HepG2 (cell line): Measurements from ENCODE around the gene CFAP46. TPM values are rescaled to one million over a fixed set of nuclear protein-coding genes. Genes with fewer than 3 reads are reported as not detected.

Source experiments
- ATAC-seq: fragments of 200-7000 bp; cut with Tn5 transposase; 3 replicates; pipeline ENCODE4 v1.9.1; 2020; ENCODE audit warnings: mild to moderate bottlenecking, moderate library complexity
- BruUV-seq: library from RNA; stranded (reverse); fragments of 400-500 nt; replicated peaks from 2 replicates; lab custom pipeline; 2021; lab: Mats Ljungman, UMichigan
- CTCF ChIA-PET: fragments of 300-600 bp; formaldehyde crosslinking; extraction: SDS; loops from one replicate; lab custom pipeline; 2021; ENCODE audit warnings: low total read pairs, inconsistent platforms, low intra/inter-chr PET ratio; lab: Yijun Ruan, JAX
- POLR2A ChIA-PET: fragments of 350-600 bp; sonication (Branson Sonifier 250); formaldehyde crosslinking; loops from one replicate; lab custom pipeline; 2020; ENCODE audit warnings: antibody characterized with exemption, inconsistent platforms; lab: Yijun Ruan, JAX
- DNase-seq: peaks from one replicate; pipeline ENCODE4 v3.0.0-alpha.2; 2015; ENCODE audit warnings: low spot score
- FAIRE-seq: peaks from 3 replicates; lab custom pipeline; 2011; peaks lifted over from hg19 to GRCh38; lab: Jason Lieb, UNC
- H2AFZ ChIP-seq: one replicate; pipeline ENCODE4 v1.6.1; 2011; ENCODE audit warnings: low read length, inconsistent platforms
- H3K27ac ChIP-seq: fragments of 300-600 bp; 3 replicates; pipeline ENCODE4 v1.8.0; 2011; ENCODE audit warnings: mixed run types, mild to moderate bottlenecking, mixed read lengths, low read length, inconsistent platforms; ENCODE audit not compliant: insufficient read depth; ENCODE audit errors: extremely low read length
- H3K27me3 ChIP-seq, 2 experiments: fragments of 200-600 bp in 1 of 2; 2 replicates in 1 of 2; 3 replicates in 1 of 2; pipeline versions ENCODE4 v1.6.0 to v1.8.0; 2011; ENCODE audit warnings: low read length in 2 of 2, mild to moderate bottlenecking in 2 of 2, moderate library complexity in 2 of 2, inconsistent platforms in 1 of 2; ENCODE audit not compliant: insufficient read depth in 2 of 2, control insufficient read depth in 1 of 2
- H3K36me3 ChIP-seq, 2 experiments: fragments of 200-600 bp in 1 of 2; replicated peaks in 1 of 2; 2 replicates in 1 of 2; 3 replicates in 1 of 2; pipeline versions ENCODE4 v1.5.1 to v1.8.0; 2011; ENCODE audit warnings: low read length in 2 of 2, inconsistent platforms in 1 of 2; ENCODE audit not compliant: insufficient read depth in 2 of 2, control insufficient read depth in 1 of 2
- H3K4me1 ChIP-seq: 2 replicates; pipeline ENCODE4 v1.5.1; 2012; ENCODE audit warnings: low read length, inconsistent platforms; ENCODE audit not compliant: insufficient read depth
- H3K4me2 ChIP-seq: 2 replicates; pipeline ENCODE4 v1.6.0; 2011; ENCODE audit warnings: low read depth, low read length, inconsistent platforms
- H3K4me3 ChIP-seq, 3 experiments: fragments of 200-600 bp in 1 of 3; sonication (generic), shearing (Covaris generic) in 1 of 3; replicated peaks in 1 of 3; 2 replicates each; pipeline ENCODE4 v1.5.1; 2011 to 2016; ENCODE audit warnings: low read length in 3 of 3, inconsistent platforms in 2 of 3, low read depth in 2 of 3, mild to moderate bottlenecking in 2 of 3, control low read depth in 1 of 3, mixed read lengths in 1 of 3; ENCODE audit not compliant: insufficient read depth in 1 of 3
- H3K79me2 ChIP-seq: one replicate; pipeline ENCODE4 v1.6.1; 2011; ENCODE audit warnings: low read length, inconsistent platforms; ENCODE audit not compliant: insufficient read depth
- H3K9ac ChIP-seq: 2 replicates; pipeline ENCODE4 v1.6.0; 2011; ENCODE audit warnings: mild to moderate bottlenecking, low read depth, low read length, inconsistent platforms; ENCODE audit not compliant: insufficient read depth
- H3K9me3 ChIP-seq: 2 replicates; pipeline ENCODE4 v1.5.1; 2012; ENCODE audit warnings: mild to moderate bottlenecking, low read length
- H4K20me1 ChIP-seq: 2 replicates; pipeline ENCODE4 v1.6.0; 2011; ENCODE audit warnings: inconsistent platforms, mild to moderate bottlenecking, low read length, moderate library complexity; ENCODE audit not compliant: insufficient read depth
- ATM ChIP-seq: fragments of 450-650 bp; IDR thresholded peaks from 2 replicates; pipeline ENCODE4 v1.7.1; 2017; ENCODE audit warnings: mild to moderate bottlenecking, borderline replicate concordance
- CBX1 ChIP-seq: IDR thresholded peaks from one replicate; pipeline ENCODE4 v1.6.1; 2016; ENCODE audit warnings: antibody characterized with exemption, low read depth
- CBX2 ChIP-seq, 2 experiments: fragments of 200-600 bp in 1 of 2; sonication (generic); formaldehyde crosslinking in 1 of 2; IDR thresholded peaks; 2 replicates each; pipeline versions ENCODE4 v1.7.0 to v1.8.1; 2018 to 2022; ENCODE audit warnings: low read depth in 2 of 2, low read length in 1 of 2, mild to moderate bottlenecking in 1 of 2, missing genetic modification reagents in 1 of 2
- GLI4 ChIP-seq: sonication (generic); formaldehyde crosslinking; IDR thresholded peaks from 2 replicates; pipeline ENCODE4 v1.5.1; 2020; ENCODE audit warnings: missing genetic modification reagents, mild to moderate bottlenecking, moderate library complexity, borderline replicate concordance
- IKZF1 ChIP-seq: fragments of 450-650 bp; IDR thresholded peaks from 2 replicates; pipeline ENCODE4 v1.7.1; 2016
- NAIF1 ChIP-seq: sonication (generic); formaldehyde crosslinking; IDR thresholded peaks from 2 replicates; pipeline ENCODE4 v1.5.0; 2020; ENCODE audit warnings: mild to moderate bottlenecking, missing genetic modification reagents, borderline replicate concordance
- REXO4 ChIP-seq: sonication (generic); formaldehyde crosslinking; IDR thresholded peaks from 2 replicates; pipeline ENCODE4 v1.8.0; 2022; ENCODE audit warnings: missing genetic modification reagents, mild to moderate bottlenecking, borderline replicate concordance
- SMYD3 ChIP-seq: sonication (generic); formaldehyde crosslinking; IDR thresholded peaks from 2 replicates; pipeline ENCODE4 v1.8.1; 2023; ENCODE audit warnings: mild to moderate bottlenecking, missing genetic modification reagents
- TAF15 ChIP-seq: fragments of 200-400 bp; formaldehyde crosslinking; IDR thresholded peaks from one replicate; pipeline ENCODE4 v1.6.1; 2018; ENCODE audit warnings: mild to moderate bottlenecking, low read depth, low read length; ENCODE audit not compliant: poor library complexity, severe bottlenecking
- THAP9 ChIP-seq: sonication (generic); formaldehyde crosslinking; IDR thresholded peaks from 2 replicates; pipeline ENCODE4; 2020; ENCODE audit warnings: missing genetic modification reagents, mild to moderate bottlenecking, borderline replicate concordance
- XBP1 ChIP-seq: sonication (generic); formaldehyde crosslinking; IDR thresholded peaks from 2 replicates; pipeline ENCODE4 v1.5.0; 2020; ENCODE audit warnings: missing genetic modification reagents
- ZBTB26 ChIP-seq: IDR thresholded peaks from 2 replicates; pipeline ENCODE4 v1.6.1; 2016; ENCODE audit warnings: missing compliant biosample characterization, missing genetic modification reagents, borderline replicate concordance
- ZFP1 ChIP-seq: IDR thresholded peaks from 2 replicates; pipeline ENCODE4 v1.6.1; 2016
- ZFP36 ChIP-seq: fragments of 150-350 bp; IDR thresholded peaks from 2 replicates; pipeline ENCODE4 v1.6.1; 2018; ENCODE audit warnings: borderline replicate concordance, low read length, low read depth; ENCODE audit not compliant: partially characterized antibody
- ZFP37 ChIP-seq: sonication (generic); formaldehyde crosslinking; IDR thresholded peaks from 2 replicates; pipeline ENCODE4 v1.4.0; 2020; ENCODE audit warnings: missing genetic modification reagents, borderline replicate concordance
- ZNF616 ChIP-seq: sonication (generic); formaldehyde crosslinking; IDR thresholded peaks from 2 replicates; pipeline ENCODE4 v1.5.0; 2020; ENCODE audit warnings: low read depth, mild to moderate bottlenecking, missing genetic modification reagents
- ZNF746 ChIP-seq: sonication (generic); formaldehyde crosslinking; IDR thresholded peaks from 2 replicates; pipeline ENCODE4 v1.8.0; 2022; ENCODE audit warnings: mild to moderate bottlenecking, missing genetic modification reagents
- ZSCAN9 ChIP-seq: IDR thresholded peaks from 2 replicates; pipeline ENCODE4 v1.6.1; 2016; ENCODE audit warnings: borderline replicate concordance
- WGBS: methylation state at CpG from one replicate; pipeline ENCODE4 v1.1.6; 2017; ENCODE audit warnings: low lambda C conversion rate; 5-methylcytosine and 5-hydroxymethylcytosine counted together
- in situ Hi-C: cut with HindIII; loops from 2 replicates; pipeline ENCODE4 v1.10.0; 2017; ENCODE audit warnings: low pct_unique_long_range_greater_than_20kb; ENCODE audit not compliant: extremely low pct_ligation_motif_present
- intact Hi-C: fragments of 100-400 bp; cut with micrococcal nuclease; formaldehyde crosslinking; loops from one replicate; pipeline ENCODE4 v1.10.0; 2022; ENCODE audit not compliant: unreplicated experiment
- polyA plus RNA-seq, 8 experiments: library from polyadenylated mRNA; depleted of rRNA in 3 of 8; stranded (reverse) in 7 of 8; unstranded in 1 of 8; fragments of >200 nt; fragmentation: Illumina TruSeq in 4 of 8; extraction: Trizol in 4 of 8; gene quantifications; 2 replicates each; pipeline versions ENCODE4 v1.2.1 to v1.2.3, GENCODE V29; 2011 to 2016; ENCODE audit warnings: low read depth in 4 of 8, missing spikeins in 1 of 8, mixed read lengths in 1 of 8; ENCODE audit not compliant: insufficient read depth in 1 of 8
- total RNA-seq, 5 experiments: library from RNA; depleted of rRNA; stranded (reverse); fragments of >200 nt; fragmentation: Illumina TruSeq; extraction: Trizol; gene quantifications; 2 replicates each; pipeline ENCODE4 v1.2.3, GENCODE V29; 2016; ENCODE audit warnings: low read depth in 1 of 5

The CFAP46 gene
- total and polyA plus RNA-seq, 2 of the 13 experiments (the other 11 are each of a cell fraction or from before 2014, with no cell fraction given) = 0.24 to 0.84 TPM

GRCh38 chr10:132920101-132920925 is 22.1 kb downstream of the CFAP46 start:
- H3K9ac ChIP-seq = no peak overlapping the region
- ChIA-PET CTCF (no interaction called here), POLR2A (no interaction called here)
- DNase-seq (no peak), ATAC-seq (no peak), FAIRE-seq (no peak)
- intact Hi-C loops = no loop called here
- no peaks in the 10 kb centered on the region for H3K79me2 ChIP-seq
- BruUV-seq = no TSS peak
- no peaks in the 10 kb centered on the region for H3K4me1 ChIP-seq
- in situ Hi-C loops = no loop called here
- H3K9me3 ChIP-seq = no peaks in the 10 kb centered on the region
- H4K20me1 ChIP-seq = no peaks in the 10 kb centered on the region
- H3K36me3 ChIP-seq = no peaks in the 10 kb centered on the region
- H3K4me3 ChIP-seq = no peak overlapping the region
- no peak overlapping the region for H3K27ac ChIP-seq
- TF ChIP-seq TAF15 = no peak
- no peak for TF ChIP-seq ZFP1
- no peak for TF ChIP-seq ZNF746 (CRISPR knock-in tag)
- no peak for TF ChIP-seq ZSCAN9 (CRISPR knock-in tag)
- no peak for TF ChIP-seq ZBTB26 (CRISPR knock-in tag)
- no peak for TF ChIP-seq CBX2 (IDR thresholded peaks at IDR 0.05; ENCODE audit: low read depth, low read length)
- TF ChIP-seq CBX2 (CRISPR knock-in tag; IDR thresholded peaks at IDR 0.05; ENCODE audit: low read depth) = no peak
- no peak for TF ChIP-seq ZNF616 (CRISPR knock-in tag)
- TF ChIP-seq NAIF1 (CRISPR knock-in tag) = no peak
- TF ChIP-seq IKZF1 = no peak
- TF ChIP-seq XBP1 (CRISPR knock-in tag) = no peak
- TF ChIP-seq SMYD3 = no peak
- no peak for TF ChIP-seq CBX1
- TF ChIP-seq REXO4 (CRISPR knock-in tag) = no peak
- TF ChIP-seq ZFP37 = no peak
- TF ChIP-seq ZFP36 = no peak
- no peak for TF ChIP-seq ATM
- TF ChIP-seq GLI4 (CRISPR knock-in tag) = no peak
- TF ChIP-seq THAP9 = no peak
- peaks cover 8 to 28% of the 10 kb centered on the region in 2 experiments; a peak in 4 of 5 replicates for H3K27me3 ChIP-seq
- no peak overlapping the region for H2AFZ ChIP-seq
- H3K4me2 ChIP-seq = no peak overlapping the region
- WGBS = 55% methylated on average over 11 of the region's 38 CpGs
